ENCODE results near the gene CCDC71L. TPM values are rescaled to one million over a fixed set of nuclear protein-coding genes. Genes with fewer than 3 reads are reported as not detected.

CCDC71L gene
- total and polyA plus RNA-seq, 2 of the 4 experiments (the other 2 are of a cell fraction) = 19.7 to 20.6 TPM

DNA sequence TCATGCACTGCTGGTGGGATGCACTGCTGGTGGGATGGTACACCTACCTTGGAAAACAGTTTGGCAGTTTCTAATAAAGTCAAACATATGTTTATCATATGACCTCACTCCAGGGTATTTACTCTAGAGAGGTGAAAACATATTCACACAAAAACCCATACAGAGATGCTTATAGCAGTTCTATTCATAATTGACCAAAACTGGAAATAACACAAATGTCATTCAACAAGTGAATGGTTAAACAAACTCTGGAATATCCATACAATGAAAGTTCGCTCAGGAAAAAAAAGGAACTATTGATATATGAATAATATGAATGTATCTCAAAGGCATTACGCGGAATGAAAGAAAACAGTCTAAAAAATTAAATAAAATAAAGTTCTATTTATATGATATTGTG lies 19.5 kb downstream of the CCDC71L start:
- dilution Hi-C loops (cut with HindIII; ENCODE audit: low sequenced_read_pairs, unreplicated experiment) = no loop called here
- ATAC-seq (ENCODE audit: low read depth) (no peak), DNase-seq (no peak)
- Histone ChIP-seq H4K20me1 (ENCODE audit: insufficient read depth, low read length) (no peaks in the 10 kb centered on the region), H2AK5ac (ENCODE audit: low read depth, low read length) (no peak overlapping the region), H3K4me2 (ENCODE audit: low read depth, low read length) (no peak overlapping the region), H3K4me1 (ENCODE audit: control insufficient read depth, insufficient read depth, low read length) (peaks cover 2% of the 10 kb centered on the region; the same call in 1 of the 2 replicates), H3K23ac (ENCODE audit: low read depth, low read length) (no peak overlapping the region), H3K4me3 (ENCODE audit: insufficient read depth, low read depth, low read length) (no peak overlapping the region), H4K91ac (ENCODE audit: insufficient read depth, low read depth, low read length) (peak overlapping the region; percentile 70; the same call in 1 of the 2 replicates), H2BK15ac (ENCODE audit: low read depth, low read length) (no peak overlapping the region), H3K27me3 (ENCODE audit: control insufficient read depth, insufficient read depth, low read length) (no peaks in the 10 kb centered on the region), H3K36me3 (ENCODE audit: control insufficient read depth, insufficient read depth, low read length) (no peaks in the 10 kb centered on the region), H4K8ac (ENCODE audit: low read depth in 2 of 2, low read length in 2 of 2) (no peak overlapping the region), H3K18ac (ENCODE audit: low read depth, low read length) (no peak overlapping the region), H2BK5ac (ENCODE audit: low read depth, low read length, poor library complexity, severe bottlenecking) (no peak overlapping the region), H3K9ac (ENCODE audit: low read depth, low read length) (no peak overlapping the region), H3K9me3 (ENCODE audit: control insufficient read depth, insufficient read depth, low read length) (no peaks in the 10 kb centered on the region), H4K5ac (ENCODE audit: low read depth, low read length) (no peak overlapping the region), H2AFZ (replicated peaks; ENCODE audit: low read length, poor library complexity) (no peak overlapping the region), H2BK20ac (ENCODE audit: low read depth, low read length) (no peak overlapping the region), H3K79me1 (ENCODE audit: low read depth in 1 of 2, low read length in 2 of 2) (no peaks in the 10 kb centered on the region; a peak in 1 of 4 replicates), H3K56ac (ENCODE audit: extremely low read depth, insufficient read depth, low read length) (no peak overlapping the region), H3K14ac (replicated peaks; ENCODE audit: low read depth, low read length) (no peak overlapping the region), H3K9me1 (ENCODE audit: insufficient read depth, low read length) (no peaks in the 10 kb centered on the region), H3K4ac (ENCODE audit: low read depth, low read length) (no peak overlapping the region), H2BK120ac (ENCODE audit: low read depth, low read length) (0 out of 2 replicates have a peak overlapping the region, but pooled peaks have one; percentile 52), H2AK9ac (replicated peaks; ENCODE audit: low read depth, low read length, poor library complexity) (no peak overlapping the region), H3K27ac (ENCODE audit: insufficient read depth, low read length) (no peak overlapping the region)
- POLR2A ChIA-PET (ENCODE audit: unreplicated experiment) = no interaction called here
- in situ Hi-C loops (cut with MboI; ENCODE audit: low sequenced_read_pairs) = no loop called here
- CTCF ChIA-PET = interaction anchor here (2.4 kb wide), 1 partner anchor 12 kb away, joined by 11 read pairs; no protein-coding TSS in a partner anchor
- no TSS peak for BruUV-seq (replicated peaks)
- WGBS, 2 experiments (ENCODE audit: extremely low coverage in 2 of 2, insufficient read length in 1 of 2) = no CpG with 5 or more reads among the region's 3 CpGs
- intact Hi-C loops (cut with micrococcal nuclease) = no loop called here
- TF ChIP-seq, protein P1, sequence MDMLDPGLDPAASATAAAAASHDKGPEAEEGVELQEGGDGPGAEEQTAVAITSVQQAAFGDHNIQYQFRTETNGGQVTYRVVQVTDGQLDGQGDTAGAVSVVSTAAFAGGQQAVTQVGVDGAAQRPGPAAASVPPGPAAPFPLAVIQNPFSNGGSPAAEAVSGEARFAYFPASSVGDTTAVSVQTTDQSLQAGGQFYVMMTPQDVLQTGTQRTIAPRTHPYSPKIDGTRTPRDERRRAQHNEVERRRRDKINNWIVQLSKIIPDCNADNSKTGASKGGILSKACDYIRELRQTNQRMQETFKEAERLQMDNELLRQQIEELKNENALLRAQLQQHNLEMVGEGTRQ (IDR thresholded peaks at IDR 0.05; ENCODE audit: low read depth, low read length) = no peak
- TF ChIP-seq MXI1 (IDR thresholded peaks at IDR 0.05; ENCODE audit: borderline replicate concordance, low read depth, low read length) (no peak), RCOR1 (IDR thresholded peaks at IDR 0.05; ENCODE audit: insufficient replicate concordance, low read length) (no peak), CEBPB (IDR thresholded peaks at IDR 0.05; ENCODE audit: low read depth, low read length) (no peak), BHLHE40 (IDR thresholded peaks at IDR 0.05; ENCODE audit: low read depth, low read length) (no peak), RFX5 (IDR thresholded peaks at IDR 0.05; ENCODE audit: low read depth, low read length) (no peak)

Measured in IMR-90 (cell line).